Esophagus muscularis mucosa (tissue), 3 donors: Measurements from ENCODE around the gene ZNF486.
"Not testable (repeated sequence)": the region's sequence is repeated elsewhere in the genome, so short reads cannot be mapped to it uniquely, and the experiment has no call there.

Experiments
- CTCF ChIP-seq, 3 experiments: fragments of 200-600 bp in 2 of 3; fragments of 450-650 bp in 1 of 3; sonication (generic) in 2 of 3; IDR thresholded peaks; one replicate each; pipeline ENCODE4 v1.5.1; 2017 to 2019; ENCODE audit warnings: antibody characterized with exemption in 3 of 3, mild to moderate bottlenecking in 2 of 3, moderate library complexity in 1 of 3
- EP300 ChIP-seq: sonication (generic); formaldehyde crosslinking; IDR thresholded peaks from one replicate; pipeline ENCODE4 v1.6.1; 2017; ENCODE audit warnings: antibody characterized with exemption

DNA sequence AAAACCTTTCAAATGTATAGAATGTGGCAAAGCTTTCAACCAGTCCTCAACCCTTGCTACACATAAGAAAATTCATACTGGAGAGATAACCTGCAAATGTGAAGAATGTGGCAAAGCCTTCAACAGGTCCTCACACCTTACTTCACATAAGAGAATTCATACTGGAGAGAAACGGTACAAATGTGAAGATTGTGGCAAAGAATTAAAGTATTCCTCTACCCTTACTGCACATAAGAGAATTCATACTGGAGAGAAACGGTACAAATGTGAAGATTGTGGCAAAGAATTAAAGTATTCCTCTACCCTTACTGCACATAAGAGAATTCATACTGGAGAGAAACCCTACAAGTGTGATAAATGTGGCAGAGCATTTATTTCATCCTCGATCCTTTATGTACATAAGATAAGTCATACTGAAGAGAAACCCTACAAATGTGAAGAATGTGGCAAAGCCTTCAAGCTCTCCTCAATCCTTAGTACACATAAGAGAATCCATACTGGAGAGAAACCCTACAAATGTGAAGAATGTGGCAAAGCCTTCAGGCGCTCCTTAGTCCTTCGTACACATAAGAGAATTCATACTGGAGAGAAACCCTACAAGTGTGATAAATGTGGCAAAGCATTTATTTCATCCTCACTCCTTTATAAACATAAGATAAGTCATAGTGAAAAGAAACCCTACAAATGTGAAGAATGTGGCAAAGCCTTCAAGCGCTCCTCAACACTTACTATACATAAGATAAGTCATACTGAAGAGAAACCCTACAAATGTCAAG lies 48.8 kb upstream of the ZNF486 start:
- TF ChIP-seq CTCF (IDR thresholded peaks at IDR 0.05); EP300: not testable (repeated sequence)
